Neural cell (in vitro differentiated cells): ENCODE results near the gene PPP6R1. TPM values are rescaled to one million over a fixed set of nuclear protein-coding genes. Genes with fewer than 3 reads are reported as not detected.

Source experiments
- H2AFZ ChIP-seq: fragments of 200-600, 300-800 bp; sonication (generic), shearing (Covaris generic); 2 replicates; pipeline ENCODE4 v1.6.0; 2014; ENCODE audit warnings: low read depth, mild to moderate bottlenecking, antibody characterized with exemption, low read length, moderate library complexity
- H3F3A ChIP-seq: fragments of 200-600 bp; shearing (Covaris generic); 2 replicates; pipeline ENCODE4 v1.6.1; 2016; ENCODE audit warnings: mild to moderate bottlenecking, moderate library complexity, mixed read lengths, antibody characterized with exemption, low read length; ENCODE audit not compliant: insufficient read depth, poor library complexity, severe bottlenecking
- H3K27ac ChIP-seq: fragments of 200-600, 300-800 bp; sonication (generic), shearing (Covaris generic); 2 replicates; pipeline ENCODE4 v1.5.1; 2014; ENCODE audit warnings: mild to moderate bottlenecking, low read length, moderate library complexity
- H3K27me3 ChIP-seq: fragments of 300-800, 200-600 bp; sonication (generic), shearing (Covaris generic); 2 replicates; pipeline ENCODE4 v1.6.0; 2014; ENCODE audit warnings: mild to moderate bottlenecking, low read depth, low read length, moderate library complexity; ENCODE audit not compliant: insufficient read depth
- H3K36me3 ChIP-seq: fragments of 300-800, 200-600 bp; sonication (generic), shearing (Covaris generic); 2 replicates; pipeline ENCODE4 v1.5.1; 2014; ENCODE audit warnings: mild to moderate bottlenecking, antibody characterized with exemption, low read length, moderate library complexity; ENCODE audit not compliant: insufficient read depth
- H3K4me2 ChIP-seq: fragments of 300-800, 200-600 bp; sonication (generic), shearing (Covaris generic); 2 replicates; pipeline ENCODE4 v1.6.0; 2014; ENCODE audit warnings: mild to moderate bottlenecking, low read length
- H3K4me3 ChIP-seq: fragments of 300-800, 200-600 bp; sonication (generic), shearing (Covaris generic); 2 replicates; pipeline ENCODE4 v1.5.1; 2014; ENCODE audit warnings: mild to moderate bottlenecking, low read length, moderate library complexity
- H3K79me2 ChIP-seq: fragments of 200-600 bp; shearing (Covaris generic); replicated peaks from 2 replicates; pipeline ENCODE4 v1.6.0; 2014; ENCODE audit warnings: mild to moderate bottlenecking, low read length, moderate library complexity; ENCODE audit not compliant: insufficient read depth
- H3K9ac ChIP-seq: fragments of 300-800, 200-600 bp; sonication (generic), shearing (Covaris generic); 2 replicates; pipeline ENCODE4 v1.6.1; 2016; ENCODE audit warnings: mild to moderate bottlenecking, low read length, mixed read lengths
- H3K9me2 ChIP-seq: fragments of 200-600 bp; shearing (Covaris generic); 2 replicates; pipeline ENCODE4 v1.6.1; 2016; ENCODE audit warnings: mild to moderate bottlenecking, low read length, mixed read lengths; ENCODE audit not compliant: insufficient read depth
- H3K9me3 ChIP-seq: fragments of 200-600, 300-800 bp; sonication (generic), shearing (Covaris generic); 2 replicates; pipeline ENCODE4 v1.6.1; 2016; ENCODE audit warnings: mild to moderate bottlenecking, mixed run types, low read length, moderate library complexity, mixed read lengths
- H4K20me1 ChIP-seq: fragments of 200-600 bp; shearing (Covaris generic); 2 replicates; pipeline ENCODE4 v1.6.1; 2016; ENCODE audit warnings: mild to moderate bottlenecking, mixed run types; ENCODE audit not compliant: insufficient read depth
- CTCF ChIP-seq: fragments of 450-650 bp; IDR thresholded peaks from 2 replicates; pipeline ENCODE4 v1.5.1; 2014; ENCODE audit warnings: antibody characterized with exemption, mild to moderate bottlenecking, moderate library complexity; ENCODE audit not compliant: poor library complexity, severe bottlenecking
- EP300 ChIP-seq: fragments of 450-650 bp; conservative IDR thresholded peaks from 2 replicates; pipeline ENCODE4 v1.6.1; 2014; ENCODE audit warnings: antibody characterized with exemption, mild to moderate bottlenecking, moderate library complexity; ENCODE audit not compliant: poor library complexity, severe bottlenecking
- EZH2 ChIP-seq: fragments of 200-600, 300-800 bp; shearing (Covaris generic), sonication (generic); IDR thresholded peaks from 2 replicates; pipeline ENCODE4 v1.6.1; 2014; ENCODE audit warnings: antibody characterized with exemption, low read length, borderline replicate concordance, mild to moderate bottlenecking; ENCODE audit not compliant: insufficient read depth, poor library complexity, severe bottlenecking
- MXI1 ChIP-seq: fragments of 450-650 bp; conservative IDR thresholded peaks from 2 replicates; pipeline ENCODE4 v1.6.1; 2014; ENCODE audit warnings: antibody characterized with exemption, mild to moderate bottlenecking; ENCODE audit not compliant: poor library complexity, severe bottlenecking
- POLR2AphosphoS5 ChIP-seq: IDR thresholded peaks from 2 replicates; pipeline ENCODE4 v1.6.1; 2012
- RAD21 ChIP-seq: fragments of 450-650 bp; conservative IDR thresholded peaks from 2 replicates; pipeline ENCODE4 v1.6.1; 2014; ENCODE audit warnings: antibody characterized with exemption, mild to moderate bottlenecking, moderate library complexity
- REST ChIP-seq: IDR thresholded peaks from 2 replicates; pipeline ENCODE4 v1.6.1; 2012; ENCODE audit warnings: borderline replicate concordance
- SMC3 ChIP-seq: fragments of 450-650 bp; conservative IDR thresholded peaks from 2 replicates; pipeline ENCODE4 v1.6.1; 2014; ENCODE audit warnings: antibody characterized with exemption, mild to moderate bottlenecking, moderate library complexity; ENCODE audit not compliant: poor library complexity
- TAF1 ChIP-seq: IDR thresholded peaks from 2 replicates; pipeline ENCODE4 v1.6.1; 2012; ENCODE audit warnings: low read depth
- polyA plus RNA-seq: library from polyadenylated mRNA; depleted of rRNA; stranded (reverse); fragments of >200 nt; gene quantifications from 2 replicates; pipeline ENCODE4 v1.2.3, GENCODE V29; 2014

PPP6R1 gene
- polyA plus RNA-seq, 1 donor from 2014 or later = 20.0 TPM

GRCh38 chr19:55199620-55200204, 59.1 kb downstream of the PPP6R1 start:
- Histone ChIP-seq H3K9me3 (no peaks in the 10 kb centered on the region), H3K79me2 (no peaks in the 10 kb centered on the region), H3K4me3 (no peak overlapping the region), H3K9me2 (no peaks in the 10 kb centered on the region), H3K27ac (no peak overlapping the region), H4K20me1 (no peaks in the 10 kb centered on the region), H2AFZ (no peak overlapping the region), H3K4me2 (no peak overlapping the region), H3K27me3 (no peaks in the 10 kb centered on the region), H3F3A (no peaks in the 10 kb centered on the region), H3K9ac (no peak overlapping the region), H3K36me3 (no peaks in the 10 kb centered on the region)
- TF ChIP-seq REST (no peak), TAF1 (no peak), CTCF (no peak), RAD21 (no peak), SMC3 (no peak), EZH2 (no peak), POLR2AphosphoS5 (no peak), MXI1 (no peak), EP300 (no peak)

GRCh38 chr19:55198651-55199050, 60.2 kb downstream of the PPP6R1 start:
- Histone ChIP-seq H3F3A (no peaks in the 10 kb centered on the region), H3K4me3 (no peak overlapping the region), H3K9me3 (no peaks in the 10 kb centered on the region), H3K4me2 (no peak overlapping the region), H3K9ac (no peak overlapping the region), H3K9me2 (no peaks in the 10 kb centered on the region), H3K27me3 (no peaks in the 10 kb centered on the region), H4K20me1 (no peaks in the 10 kb centered on the region), H2AFZ (no peak overlapping the region), H3K36me3 (no peaks in the 10 kb centered on the region), H3K79me2 (no peaks in the 10 kb centered on the region), H3K27ac (no peak overlapping the region)
- TF ChIP-seq SMC3 (no peak), MXI1 (no peak), EZH2 (no peak), TAF1 (no peak), CTCF (no peak), REST (no peak), RAD21 (no peak), EP300 (no peak), POLR2AphosphoS5 (no peak)
